NB4 (cell line): ENCODE measurements around the gene ZP4.

Source experiments
- CTCF ChIP-seq: IDR thresholded peaks from one replicate; pipeline ENCODE4 v1.5.1; 2012; ENCODE audit warnings: low read depth, low read length
- MYC ChIP-seq: IDR thresholded peaks from 2 replicates; pipeline ENCODE4 v1.6.1; 2011; ENCODE audit warnings: low read depth, low read length
- POLR2A ChIP-seq: IDR thresholded peaks from 2 replicates; pipeline ENCODE4 v1.6.1; 2011; ENCODE audit warnings: mild to moderate bottlenecking; ENCODE audit not compliant: insufficient read length; ENCODE audit errors: extremely low read depth
- TF ChIP-seq, protein P1 (sequence below): IDR thresholded peaks from 2 replicates; pipeline ENCODE4 v1.6.1; 2011; ENCODE audit warnings: low read depth, low read length

DNA sequence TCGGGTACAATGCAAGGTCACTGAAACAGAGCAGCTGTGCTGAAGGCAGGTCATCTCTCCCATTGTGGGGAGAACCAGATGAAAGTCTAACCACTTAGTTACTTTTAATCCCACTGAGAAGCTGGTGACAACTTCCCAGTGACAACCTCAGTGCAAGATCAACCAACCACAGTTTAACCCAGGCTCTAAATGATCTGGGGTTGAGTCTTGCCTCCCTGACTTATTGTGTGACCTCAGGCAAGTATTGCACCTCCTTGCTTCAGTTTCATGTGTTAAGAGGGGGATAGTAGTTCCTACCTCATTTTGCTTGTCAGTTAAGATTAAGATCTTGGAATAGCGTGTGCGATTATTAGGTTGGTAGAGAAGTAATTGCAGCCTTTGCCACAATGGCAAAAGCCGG lies 3.2 kb downstream of the ZP4 start:
- no peak for TF ChIP-seq CTCF
- TF ChIP-seq POLR2A = no peak
- TF ChIP-seq, protein P1, sequence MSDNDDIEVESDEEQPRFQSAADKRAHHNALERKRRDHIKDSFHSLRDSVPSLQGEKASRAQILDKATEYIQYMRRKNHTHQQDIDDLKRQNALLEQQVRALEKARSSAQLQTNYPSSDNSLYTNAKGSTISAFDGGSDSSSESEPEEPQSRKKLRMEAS = no peak
- TF ChIP-seq MYC = no peak
